ENCODE results near the gene CIC.

CIC gene

GRCh38 chr19:42292042-42292960 is 23.2 kb downstream of the CIC start:
- DNase-seq (ENCODE audit: low read depth), result no peak
- no peak overlapping the region for H3K4me3 ChIP-seq (ENCODE audit: control insufficient read depth, low read depth, low read length)
- TF ChIP-seq CTCF (IDR thresholded peaks at IDR 0.05; ENCODE audit: control insufficient read depth, insufficient read depth, low read depth, low read length, missing control alignments), result no peak

- TF ChIP-seq CTCF (IDR thresholded peaks at IDR 0.05; ENCODE audit: control insufficient read depth, insufficient read depth, low read depth, low read length, missing control alignments), result no peak
- DNase-seq (ENCODE audit: low read depth), result no peak
- H3K4me3 ChIP-seq (ENCODE audit: control insufficient read depth, low read depth, low read length), result no peak overlapping the region
These were observed 23.9 kb downstream of the CIC start for GRCh38 chr19:42292963-42293362.

- no peak overlapping the region for H3K4me3 ChIP-seq (ENCODE audit: control insufficient read depth, low read depth, low read length)
- peak; percentile 8 for TF ChIP-seq CTCF (IDR thresholded peaks at IDR 0.05; ENCODE audit: control insufficient read depth, insufficient read depth, low read depth, low read length, missing control alignments)
- DNase-seq (ENCODE audit: low read depth), result no peak
These were observed 24.5 kb downstream of the CIC start for GRCh38 chr19:42293540-42293939.

GRCh38 chr19:42293948-42294347 is 24.9 kb downstream of the CIC start:
- H3K4me3 ChIP-seq (ENCODE audit: control insufficient read depth, low read depth, low read length), result no peak overlapping the region
- no peak for TF ChIP-seq CTCF (IDR thresholded peaks at IDR 0.05; ENCODE audit: control insufficient read depth, insufficient read depth, low read depth, low read length, missing control alignments)
- DNase-seq (ENCODE audit: low read depth), result no peak

- DNase-seq (ENCODE audit: low read depth), result no peak
- TF ChIP-seq CTCF (IDR thresholded peaks at IDR 0.05; ENCODE audit: control insufficient read depth, insufficient read depth, low read depth, low read length, missing control alignments), result no peak
- H3K4me3 ChIP-seq (ENCODE audit: control insufficient read depth, low read depth, low read length), result no peak overlapping the region
These were observed 25.6 kb downstream of the CIC start for GRCh38 chr19:42294471-42295137.

GRCh38 chr19:42295342-42295741 is 26.3 kb downstream of the CIC start:
- no peak for TF ChIP-seq CTCF (IDR thresholded peaks at IDR 0.05; ENCODE audit: control insufficient read depth, insufficient read depth, low read depth, low read length, missing control alignments)
- no peak for DNase-seq (ENCODE audit: low read depth)
- H3K4me3 ChIP-seq (ENCODE audit: control insufficient read depth, low read depth, low read length), result no peak overlapping the region
